Mesenchymal stem cell (in vitro differentiated cells and primary cell): ENCODE results near the gene TEF. TPM values are rescaled to one million over a fixed set of nuclear protein-coding genes. Genes with fewer than 3 reads are reported as not detected.

Experiments
- DNase-seq: peaks from one replicate; pipeline ENCODE4 v3.0.0-alpha.2; 2013
- H2AFZ ChIP-seq: one replicate; pipeline ENCODE4 v1.6.1; 2013; ENCODE audit warnings: low read depth, mild to moderate bottlenecking, control low read depth, inconsistent platforms, low read length, moderate library complexity
- H2AK5ac ChIP-seq: 2 replicates; pipeline ENCODE4 v1.6.1; 2013; ENCODE audit warnings: low read length, moderate library complexity, mild to moderate bottlenecking, inconsistent platforms; ENCODE audit not compliant: severe bottlenecking
- H2BK120ac ChIP-seq: one replicate; pipeline ENCODE4 v1.6.1; 2013; ENCODE audit warnings: low read depth, mild to moderate bottlenecking, inconsistent platforms, low read length, moderate library complexity
- H2BK12ac ChIP-seq, 2 experiments: one replicate each; pipeline ENCODE4 v1.6.1; 2013; ENCODE audit warnings: inconsistent platforms in 2 of 2, low read length in 2 of 2, mild to moderate bottlenecking in 2 of 2, moderate library complexity in 2 of 2, control low read depth in 1 of 2
- H2BK15ac ChIP-seq: one replicate; pipeline ENCODE4 v1.6.1; 2013; ENCODE audit warnings: mild to moderate bottlenecking, low read depth, inconsistent platforms; ENCODE audit not compliant: poor library complexity, severe bottlenecking
- H2BK5ac ChIP-seq: 2 replicates; pipeline ENCODE4 v1.6.1; 2013; ENCODE audit warnings: low read depth, mild to moderate bottlenecking, low read length, control low read depth, inconsistent platforms; ENCODE audit not compliant: poor library complexity, severe bottlenecking
- H3K14ac ChIP-seq, 2 experiments: one replicate each; pipeline ENCODE4 v1.6.1; 2013; ENCODE audit warnings: inconsistent platforms in 2 of 2, low read length in 2 of 2, control low read depth in 1 of 2, mild to moderate bottlenecking in 1 of 2, moderate library complexity in 1 of 2
- H3K18ac ChIP-seq, 2 experiments: one replicate each; pipeline ENCODE4 v1.6.1; 2013; ENCODE audit warnings: inconsistent platforms in 2 of 2, low read length in 2 of 2, control low read depth in 1 of 2, low read depth in 1 of 2, mild to moderate bottlenecking in 1 of 2
- H3K23ac ChIP-seq, 2 experiments: one replicate each; pipeline ENCODE4 v1.6.1; 2013; ENCODE audit warnings: inconsistent platforms in 2 of 2, low read length in 2 of 2, mild to moderate bottlenecking in 2 of 2, moderate library complexity in 2 of 2, control low read depth in 1 of 2
- H3K27ac ChIP-seq: 2 replicates; pipeline ENCODE4 v1.5.1; 2013; ENCODE audit warnings: mild to moderate bottlenecking, moderate library complexity, low read length, control low read depth, inconsistent platforms; ENCODE audit not compliant: poor library complexity, severe bottlenecking
- H3K27me3 ChIP-seq, 2 experiments: 2 replicates each; pipeline versions ENCODE4 v1.6.1 to v1.7.0; 2013; ENCODE audit warnings: low read length in 2 of 2, mild to moderate bottlenecking in 2 of 2, moderate library complexity in 2 of 2, control low read depth in 1 of 2, inconsistent platforms in 1 of 2; ENCODE audit not compliant: control insufficient read depth in 1 of 2, insufficient read depth in 1 of 2
- H3K36me3 ChIP-seq, 2 experiments: 2 replicates each; pipeline versions ENCODE4 v1.6.1 to v1.7.0; 2013; ENCODE audit warnings: low read length in 2 of 2, control low read depth in 1 of 2, inconsistent platforms in 1 of 2, low read depth in 1 of 2, mild to moderate bottlenecking in 1 of 2; ENCODE audit not compliant: insufficient read depth in 2 of 2, control insufficient read depth in 1 of 2
- H3K4ac ChIP-seq, 2 experiments: one replicate each; pipeline ENCODE4 v1.6.1; 2013; ENCODE audit warnings: inconsistent platforms in 2 of 2, low read length in 2 of 2, mild to moderate bottlenecking in 2 of 2, moderate library complexity in 2 of 2, control low read depth in 1 of 2, low read depth in 1 of 2
- H3K4me1 ChIP-seq: 2 replicates; pipeline ENCODE4 v1.6.1; 2013; ENCODE audit warnings: low read depth, low read length, control low read depth; ENCODE audit not compliant: control insufficient read depth, insufficient read depth
- H3K4me2 ChIP-seq: 2 replicates; pipeline ENCODE4 v1.6.1; 2013; ENCODE audit warnings: low read length, mild to moderate bottlenecking, inconsistent platforms; ENCODE audit not compliant: poor library complexity, severe bottlenecking
- H3K4me3 ChIP-seq, 2 experiments: 2 replicates each; pipeline versions ENCODE4 v1.5.1 to v1.7.0; 2013; ENCODE audit warnings: low read length in 2 of 2, mild to moderate bottlenecking in 2 of 2, control low read depth in 1 of 2, low read depth in 1 of 2; ENCODE audit not compliant: insufficient read depth in 1 of 2
- H3K79me1 ChIP-seq: replicated peaks from 2 replicates; pipeline ENCODE4 v1.6.1; 2013; ENCODE audit warnings: mild to moderate bottlenecking, control low read depth, low read length, inconsistent platforms; ENCODE audit not compliant: poor library complexity, severe bottlenecking
- H3K9ac ChIP-seq: 2 replicates; pipeline ENCODE4 v1.7.0; 2013; ENCODE audit warnings: mild to moderate bottlenecking, low read length, moderate library complexity
- H3K9me3 ChIP-seq: 2 replicates; pipeline ENCODE4 v1.7.0; 2013; ENCODE audit warnings: mild to moderate bottlenecking, low read length; ENCODE audit not compliant: control insufficient read depth
- H4K8ac ChIP-seq: one replicate; pipeline ENCODE4 v1.6.1; 2013; ENCODE audit warnings: inconsistent platforms, mild to moderate bottlenecking, low read length, moderate library complexity
- H4K91ac ChIP-seq: one replicate; pipeline ENCODE4 v1.6.1; 2013; ENCODE audit warnings: mild to moderate bottlenecking, low read length, inconsistent platforms
- WGBS: methylation state at CpG from one replicate; pipeline ENCODE4 v1.1.7; 2013; ENCODE audit warnings: mixed read lengths; 5-methylcytosine and 5-hydroxymethylcytosine counted together
- small RNA-seq: library from polyadenylated mRNA; stranded (forward); fragments of <200 nt; extraction: miRNeasy Mini kit (QIAGEN cat#:217004); gene quantifications from one replicate; pipeline ENCODE3, GENCODE V24; 2013; ENCODE audit warnings: low read depth

The TEF gene

DNA sequence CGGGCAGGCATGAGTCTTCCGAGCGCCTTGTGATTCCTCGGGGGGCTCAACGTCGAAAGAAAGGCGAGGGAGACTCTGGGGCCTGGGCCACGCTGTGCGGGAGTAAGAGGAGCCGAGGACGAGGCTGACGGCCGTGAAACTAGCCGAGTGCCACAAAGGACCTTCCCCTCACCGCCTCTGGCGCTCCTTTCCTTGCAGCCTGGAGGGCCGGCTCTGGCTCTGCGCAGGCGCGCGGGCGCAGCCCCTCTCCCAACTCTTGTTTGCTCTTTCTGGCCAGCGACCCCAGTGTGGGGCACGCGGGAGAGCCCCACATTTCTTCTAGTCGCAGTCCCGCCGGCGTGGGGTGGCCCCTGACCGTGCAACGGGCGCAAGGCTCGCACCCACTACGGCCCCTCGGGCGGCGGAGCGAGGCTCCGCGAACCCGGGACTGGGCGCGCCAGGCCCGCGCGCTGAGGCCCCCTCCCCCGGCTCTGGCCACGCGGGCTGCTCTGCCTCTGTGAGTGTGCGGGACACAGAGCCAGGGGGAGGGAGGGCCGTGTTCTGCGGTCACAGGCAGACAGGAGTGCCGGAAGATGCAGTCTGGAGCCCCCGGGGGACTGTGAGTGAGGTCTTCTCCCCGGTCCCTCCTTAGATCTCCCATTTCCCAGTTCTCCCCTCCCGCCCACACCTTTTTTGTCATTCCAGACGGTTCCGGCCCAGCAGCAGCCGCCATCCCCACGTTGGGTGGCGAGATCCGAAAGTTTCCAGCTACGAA is 65.9 kb downstream of the TEF start:
- peak overlapping the region; percentile 93 to 99 for H3K4me3 ChIP-seq
- peak overlapping the region; percentile 98 for H3K27ac ChIP-seq
- peaks cover 7 to 11% of the 10 kb centered on the region in 2 experiments for H3K36me3 ChIP-seq
- peak overlapping the region; percentile 98 for H2BK15ac ChIP-seq
- peak overlapping the region; percentile 61 to 95 for H3K4ac ChIP-seq
- H3K23ac ChIP-seq, result peak overlapping the region; percentile 51 to 99
- H4K8ac ChIP-seq, result peak overlapping the region; percentile 97
- peak overlapping the region; percentile 97 for H2BK120ac ChIP-seq
- peak overlapping the region; percentile 79 for H4K91ac ChIP-seq
- H2BK12ac ChIP-seq, result peak overlapping the region; percentile 72 to 82
- H2AK5ac ChIP-seq, result peak overlapping the region; percentile 44
- peak overlapping the region; percentile 87 for H3K4me2 ChIP-seq
- H2BK5ac ChIP-seq, result peak overlapping the region; percentile 57
- under 1% methylated on average over 44 of the region's 63 CpGs for WGBS
- H3K9me3 ChIP-seq, result no peaks in the 10 kb centered on the region
- peak overlapping the region; percentile 78 to 98 for H3K18ac ChIP-seq
- peak overlapping the region; percentile 89 to 99 for H3K14ac ChIP-seq
- no peaks in the 10 kb centered on the region for H3K27me3 ChIP-seq
- H2AFZ ChIP-seq, result peak overlapping the region; percentile 24
- peak overlapping the region; percentile 99 for H3K9ac ChIP-seq
- peaks cover 7% of the 10 kb centered on the region for H3K4me1 ChIP-seq
- peak; percentile 85 for DNase-seq
- no peaks in the 10 kb centered on the region for H3K79me1 ChIP-seq

DNA sequence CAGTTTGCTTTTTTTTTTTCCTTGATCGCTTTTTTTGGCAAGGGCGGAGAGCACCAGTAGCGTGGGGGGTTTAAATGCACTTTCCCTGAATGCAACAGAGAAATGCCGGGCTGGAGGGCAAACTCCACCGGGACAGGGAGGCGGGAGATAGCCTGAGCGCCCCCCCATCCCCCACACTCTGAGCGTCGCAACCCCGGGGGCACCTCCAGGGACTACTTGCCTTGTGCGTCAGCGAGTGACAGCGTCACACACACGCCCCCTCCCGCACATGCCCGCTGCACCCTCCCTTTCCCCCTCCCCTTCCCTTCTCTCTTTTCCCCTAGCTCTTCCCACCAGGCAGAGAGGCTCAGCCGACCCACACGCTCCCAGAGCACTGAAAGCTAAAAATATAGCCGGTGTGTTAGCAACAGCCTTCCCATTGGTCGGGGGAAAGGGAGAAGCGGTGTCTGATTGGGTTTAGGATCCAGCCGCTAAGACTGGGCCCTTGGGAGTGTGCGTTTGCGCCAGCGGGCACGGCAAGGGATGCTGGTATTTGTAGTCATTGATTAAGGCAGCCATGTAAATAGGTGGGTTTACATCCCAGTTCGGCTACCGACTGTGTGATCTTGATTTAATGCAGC is 66.6 kb downstream of the TEF start:
- Histone ChIP-seq H4K91ac (peak overlapping the region; percentile 79), H2BK120ac (peak overlapping the region; percentile 97), H3K79me1 (no peaks in the 10 kb centered on the region), H2BK5ac (peak overlapping the region; percentile 57), H2AFZ (no peak overlapping the region), H3K4me2 (peak overlapping the region; percentile 87), H4K8ac (peak overlapping the region; percentile 97), H3K4ac (peak overlapping the region; percentile 61 to 95), H3K4me1 (peaks cover 3% of the 10 kb centered on the region), H3K36me3 (peaks cover 3 to 5% of the 10 kb centered on the region in 2 experiments), H2AK5ac (no peak overlapping the region), H3K27me3 (no peaks in the 10 kb centered on the region), H3K23ac (peak overlapping the region in 1 of 2 experiments; percentile 51), H3K27ac (peak overlapping the region; percentile 94), H3K18ac (peak overlapping the region; percentile 78 to 98), H3K9me3 (no peaks in the 10 kb centered on the region), H3K14ac (peak overlapping the region; percentile 88 to 89), H3K4me3 (peak overlapping the region; percentile 93 to 99), H3K9ac (peak overlapping the region; percentile 99), H2BK12ac (peak overlapping the region in 1 of 2 experiments; percentile 82), H2BK15ac (peak overlapping the region; percentile 98)
- WGBS, result 2% methylated on average over 26 of the region's 28 CpGs
- DNase-seq, result peak; percentile 100

Small RNA genes lying within 50 kb of the gene (small RNA-seq; reads per million reads assigned to genes)
- gene RNU6-495P, result not detected
